ENCODE measurements around the gene RAB11FIP4.
"Not testable (repeated sequence)": the region's sequence is repeated elsewhere in the genome, so short reads cannot be mapped to it uniquely, and the experiment has no call there.

The RAB11FIP4 gene

DNA sequence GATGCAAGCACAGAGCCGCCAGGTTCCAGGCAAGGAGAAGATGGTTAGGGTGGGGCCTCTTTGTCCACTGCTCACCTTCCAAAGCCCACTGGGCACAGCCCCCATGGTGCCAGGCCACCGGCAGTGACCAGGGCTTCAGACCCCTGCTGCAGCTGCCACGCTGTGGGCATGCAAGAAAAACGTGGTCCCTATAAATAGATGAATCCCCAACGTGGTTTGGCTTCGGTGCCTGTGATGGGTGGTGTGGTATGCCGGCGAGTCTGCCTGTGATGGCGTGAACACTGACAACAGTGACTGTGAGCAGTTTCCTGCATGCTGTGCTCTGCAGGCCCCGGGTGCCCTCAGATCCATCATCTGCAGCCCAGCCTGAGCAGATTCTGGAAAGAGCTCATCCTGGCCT is 36.6 kb downstream of the RAB11FIP4 start:
- TF ChIP-seq POLR2AphosphoS5 (IDR thresholded peaks at IDR 0.05; ENCODE audit: low read depth, low read length) (no peak), POLR2A (IDR thresholded peaks at IDR 0.05; ENCODE audit: low read depth, low read length) (no peak), TAF1 (IDR thresholded peaks at IDR 0.05; ENCODE audit: borderline replicate concordance, low read depth, low read length) (no peak)
- no peak for FAIRE-seq
- DNase-seq (ENCODE audit: insufficient read length): no peak

DNA sequence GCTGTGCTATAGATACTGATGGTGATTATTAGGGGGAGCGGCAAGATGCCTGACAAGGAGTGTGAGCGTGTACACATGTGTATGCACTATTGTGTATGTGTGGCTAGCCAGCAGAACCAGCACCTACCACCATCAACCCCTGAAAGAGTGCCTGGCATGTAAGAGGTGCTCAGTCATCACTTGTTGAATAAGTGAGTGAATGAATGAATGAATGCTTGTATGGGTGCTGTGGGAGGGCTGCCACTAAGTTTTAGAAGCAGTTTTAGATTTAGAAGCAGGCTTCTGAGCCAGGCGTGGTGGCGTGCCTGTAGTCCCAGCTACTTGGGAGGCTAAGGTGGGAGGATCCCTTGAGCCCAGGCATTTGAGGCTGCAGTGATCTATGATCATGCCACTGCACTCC is 37.0 kb downstream of the RAB11FIP4 start:
- DNase-seq (ENCODE audit: insufficient read length) (no peak), FAIRE-seq (no peak)
- TF ChIP-seq POLR2A (IDR thresholded peaks at IDR 0.05; ENCODE audit: low read depth, low read length) (no peak), POLR2AphosphoS5 (IDR thresholded peaks at IDR 0.05; ENCODE audit: low read depth, low read length) (no peak), TAF1 (IDR thresholded peaks at IDR 0.05; ENCODE audit: borderline replicate concordance, low read depth, low read length) (no peak)

DNA sequence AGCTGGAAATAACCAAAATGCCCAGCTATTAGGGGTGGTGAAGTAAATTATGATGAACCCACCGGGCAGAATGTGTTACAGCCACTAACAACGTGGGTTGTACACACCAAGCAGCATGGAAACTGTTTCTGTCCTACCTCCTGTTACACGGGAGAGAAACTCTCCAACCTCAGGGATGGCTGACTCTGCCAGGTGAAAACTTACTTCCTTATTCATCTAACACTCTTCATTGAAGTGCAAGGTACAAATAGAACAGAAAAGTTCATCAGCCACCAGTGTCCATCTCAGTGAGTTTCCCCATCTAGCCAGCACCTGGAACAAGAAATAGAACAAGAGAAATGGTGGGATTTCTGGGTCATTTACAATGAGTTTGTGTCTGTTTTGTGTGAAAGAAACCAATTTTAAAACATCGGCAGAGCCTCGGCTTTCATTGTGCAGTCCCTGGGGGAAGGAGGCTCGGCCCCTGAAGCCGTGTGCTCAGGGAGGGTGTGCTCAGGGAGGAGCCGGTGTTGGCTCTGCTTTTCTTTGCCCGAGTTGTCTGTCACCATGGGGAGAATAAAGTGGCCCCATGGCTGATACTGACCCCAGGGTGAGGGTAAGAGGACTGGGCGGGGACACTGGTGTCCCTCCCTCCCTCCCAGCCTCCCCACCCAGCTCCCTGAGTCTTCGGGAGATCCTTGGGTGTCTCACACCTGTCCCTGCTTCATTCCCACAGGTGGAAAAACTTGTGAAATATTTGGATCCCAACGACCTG is 39.8 kb downstream of the RAB11FIP4 start:
- TF ChIP-seq POLR2AphosphoS5 (IDR thresholded peaks at IDR 0.05; ENCODE audit: low read depth, low read length): no peak
- DNase-seq (ENCODE audit: insufficient read length) (no peak), FAIRE-seq (no peak)

- TF ChIP-seq TAF1 (IDR thresholded peaks at IDR 0.05; ENCODE audit: borderline replicate concordance, low read depth, low read length) (no peak), POLR2AphosphoS5 (IDR thresholded peaks at IDR 0.05; ENCODE audit: low read depth, low read length) (no peak), POLR2A (IDR thresholded peaks at IDR 0.05; ENCODE audit: low read depth, low read length) (no peak)
- DNase-seq (ENCODE audit: insufficient read length) (no peak), FAIRE-seq (no peak)
Measured at GRCh38 chr17:31431852-31432658, 40.6 kb downstream of the RAB11FIP4 start.

- TF ChIP-seq TAF1 (IDR thresholded peaks at IDR 0.05; ENCODE audit: borderline replicate concordance, low read depth, low read length): no peak
- no peak for TF ChIP-seq POLR2A (IDR thresholded peaks at IDR 0.05; ENCODE audit: low read depth, low read length)
- TF ChIP-seq POLR2AphosphoS5 (IDR thresholded peaks at IDR 0.05; ENCODE audit: low read depth, low read length): no peak
- DNase-seq (ENCODE audit: insufficient read length) (no peak), FAIRE-seq (peak; percentile 66)
Measured at GRCh38 chr17:31433091-31433790, 41.8 kb downstream of the RAB11FIP4 start.

DNA sequence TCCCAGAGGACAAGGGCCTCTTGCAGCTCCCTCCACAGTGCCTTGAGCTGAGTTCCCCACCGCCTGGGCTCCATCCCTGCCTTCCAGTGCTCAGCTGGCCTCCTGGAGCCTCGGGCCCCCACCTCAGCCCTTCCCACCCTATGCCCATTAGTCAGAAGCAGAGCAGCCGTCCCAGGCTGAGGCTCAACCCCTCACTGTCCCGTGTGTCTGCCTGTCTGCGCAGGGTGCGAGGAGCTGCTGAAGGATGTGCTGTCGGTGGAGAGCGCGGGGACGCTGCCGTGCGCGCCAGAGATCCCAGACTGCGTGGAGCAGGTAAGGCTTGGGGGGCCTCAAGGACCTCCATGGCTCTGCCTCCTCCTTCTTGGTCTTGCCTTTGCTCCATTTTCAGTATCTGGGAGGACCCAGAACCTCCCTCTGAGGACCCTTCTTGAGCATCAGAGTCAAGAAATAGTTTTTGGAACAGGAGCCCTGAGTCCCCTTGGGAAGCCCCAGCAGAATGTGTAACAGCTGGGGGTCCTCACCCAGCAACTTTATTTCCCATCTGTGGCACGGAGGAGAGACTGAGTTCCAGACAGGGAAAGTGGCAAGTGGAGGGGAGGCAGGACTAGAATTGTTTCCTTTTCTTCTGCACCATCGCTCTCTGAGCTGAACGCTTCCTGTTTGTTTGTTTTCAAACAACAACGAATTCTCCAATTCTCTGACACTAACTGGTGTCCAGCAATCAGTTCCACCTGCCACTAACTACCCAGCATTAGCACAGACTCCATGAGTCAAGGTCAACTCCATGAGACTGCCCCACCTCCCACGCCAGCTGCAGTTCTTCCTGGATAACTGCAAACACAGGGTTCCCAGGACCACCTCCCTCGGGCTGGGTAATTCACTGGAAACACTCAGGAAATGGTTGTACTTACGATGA is 42.6 kb downstream of the RAB11FIP4 start:
- FAIRE-seq (no peak), DNase-seq (ENCODE audit: insufficient read length) (no peak)
- TF ChIP-seq POLR2AphosphoS5 (IDR thresholded peaks at IDR 0.05; ENCODE audit: low read depth, low read length) (no peak), TAF1 (IDR thresholded peaks at IDR 0.05; ENCODE audit: borderline replicate concordance, low read depth, low read length) (no peak)

DNA sequence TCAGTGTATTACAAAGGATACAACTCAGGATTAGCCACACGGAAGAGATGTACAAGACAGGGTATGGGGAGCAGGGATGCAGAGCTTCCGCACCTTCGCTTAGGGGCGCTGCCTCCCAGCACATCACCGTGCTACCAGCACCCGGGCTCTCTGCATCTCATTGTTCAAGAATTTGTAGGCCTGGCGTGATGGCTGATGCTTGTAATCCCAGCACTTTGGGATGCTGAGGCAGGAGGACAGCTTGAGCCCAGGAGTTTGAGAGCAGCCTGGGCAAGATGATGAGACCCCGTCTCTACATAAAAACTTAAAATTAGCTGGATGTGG is 43.2 kb downstream of the RAB11FIP4 start:
- TF ChIP-seq POLR2A (IDR thresholded peaks at IDR 0.05; ENCODE audit: low read depth, low read length) (no peak), TAF1 (IDR thresholded peaks at IDR 0.05; ENCODE audit: borderline replicate concordance, low read depth, low read length) (no peak), POLR2AphosphoS5 (IDR thresholded peaks at IDR 0.05; ENCODE audit: low read depth, low read length) (no peak)

DNA sequence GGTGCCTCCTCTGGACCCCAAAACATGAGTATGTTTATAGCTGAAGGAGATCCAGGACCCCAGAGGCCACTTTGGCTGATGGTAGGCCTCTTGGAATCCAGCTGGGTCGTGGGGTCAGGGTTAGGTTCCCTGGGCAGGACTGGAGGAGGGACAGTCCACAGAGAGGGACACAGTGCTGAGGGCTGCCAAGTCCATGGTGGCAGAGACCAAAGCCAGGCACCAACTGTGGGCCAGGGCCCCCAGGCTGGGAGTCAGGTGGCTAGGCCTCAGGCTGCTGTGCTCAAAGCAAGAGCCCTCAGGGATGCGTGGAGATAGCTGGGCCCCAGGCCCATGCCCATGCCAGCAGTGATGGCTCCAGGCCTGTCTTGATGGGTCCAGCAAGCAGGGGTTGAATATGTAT is 44.1 kb downstream of the RAB11FIP4 start:
- FAIRE-seq (no peak), DNase-seq (ENCODE audit: insufficient read length) (no peak)
- no peak for TF ChIP-seq POLR2A (IDR thresholded peaks at IDR 0.05; ENCODE audit: low read depth, low read length)

More for the DNA sequence above, 43.2 kb downstream of the RAB11FIP4 start:
- DNase-seq (ENCODE audit: insufficient read length) (no peak), FAIRE-seq (no peak)

DNA sequence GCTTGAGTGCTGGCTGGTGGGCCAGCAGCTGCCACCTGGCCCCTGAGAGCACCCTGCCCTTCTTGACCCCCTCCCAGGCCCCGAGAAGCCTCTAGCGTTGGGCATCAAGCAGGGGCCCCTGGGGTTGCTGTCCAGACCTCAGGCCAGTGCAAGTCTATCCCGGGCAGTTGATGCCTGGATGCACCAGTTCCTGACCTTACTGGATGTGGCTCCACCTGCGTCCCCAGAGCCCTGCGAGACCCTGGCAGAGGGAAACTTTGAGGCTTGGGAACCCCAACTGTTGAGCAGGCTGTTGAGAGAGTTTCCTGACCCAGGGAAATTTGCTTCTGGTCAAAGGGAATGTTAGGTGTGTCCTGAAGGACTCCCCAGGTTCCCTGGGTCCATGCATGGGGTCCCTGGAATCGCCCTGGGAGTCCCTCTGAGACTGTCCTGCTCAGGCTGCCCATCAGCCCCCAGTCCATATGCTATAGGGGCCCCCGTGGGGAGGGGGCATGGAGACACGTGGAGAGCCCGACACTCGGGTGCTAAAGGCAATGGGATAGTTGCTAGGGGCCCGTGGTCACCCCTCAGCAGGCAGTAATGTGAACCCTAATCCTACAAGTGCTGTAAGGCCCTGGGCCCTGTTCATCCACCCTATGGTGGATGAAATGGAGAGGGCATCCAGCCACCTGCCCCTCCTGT is 46.4 kb downstream of the RAB11FIP4 start:
- no peak for FAIRE-seq
- no peak for DNase-seq (ENCODE audit: insufficient read length)
- no peak for TF ChIP-seq POLR2A (IDR thresholded peaks at IDR 0.05; ENCODE audit: low read depth, low read length)
- TF ChIP-seq TAF1 (IDR thresholded peaks at IDR 0.05; ENCODE audit: borderline replicate concordance, low read depth, low read length): no peak
- no peak for TF ChIP-seq POLR2AphosphoS5 (IDR thresholded peaks at IDR 0.05; ENCODE audit: low read depth, low read length)

DNA sequence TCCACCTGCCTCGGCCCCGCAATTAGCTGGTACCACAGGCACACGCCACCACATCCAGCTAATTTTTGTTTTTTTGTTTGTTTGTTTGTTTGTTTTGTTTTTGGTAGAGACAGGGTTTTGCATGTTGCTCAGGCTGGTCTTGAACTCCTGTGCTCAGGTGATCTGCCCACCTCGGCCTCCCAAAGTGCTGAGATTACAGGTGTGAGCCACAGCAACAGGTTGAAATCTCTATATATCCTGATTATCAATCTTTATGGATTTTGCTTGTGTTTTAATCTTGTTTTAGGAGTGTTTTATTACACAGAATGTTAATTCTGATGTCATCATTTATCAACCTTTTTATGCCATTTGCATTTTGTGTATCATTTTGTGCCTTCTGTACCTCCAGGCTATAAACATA is 48.2 kb downstream of the RAB11FIP4 start:
- no peak for TF ChIP-seq TAF1 (IDR thresholded peaks at IDR 0.05; ENCODE audit: borderline replicate concordance, low read depth, low read length)
- no peak for TF ChIP-seq POLR2AphosphoS5 (IDR thresholded peaks at IDR 0.05; ENCODE audit: low read depth, low read length)
- TF ChIP-seq POLR2A (IDR thresholded peaks at IDR 0.05; ENCODE audit: low read depth, low read length): no peak
- DNase-seq (ENCODE audit: insufficient read length) (no peak), FAIRE-seq (no peak)

- no peak for TF ChIP-seq POLR2A (IDR thresholded peaks at IDR 0.05; ENCODE audit: low read depth, low read length)
- TF ChIP-seq TAF1 (IDR thresholded peaks at IDR 0.05; ENCODE audit: borderline replicate concordance, low read depth, low read length): no peak
- no peak for TF ChIP-seq POLR2AphosphoS5 (IDR thresholded peaks at IDR 0.05; ENCODE audit: low read depth, low read length)
- FAIRE-seq (no peak), DNase-seq (ENCODE audit: insufficient read length) (no peak)
Measured at GRCh38 chr17:31442276-31442675, 50.8 kb downstream of the RAB11FIP4 start.

DNA sequence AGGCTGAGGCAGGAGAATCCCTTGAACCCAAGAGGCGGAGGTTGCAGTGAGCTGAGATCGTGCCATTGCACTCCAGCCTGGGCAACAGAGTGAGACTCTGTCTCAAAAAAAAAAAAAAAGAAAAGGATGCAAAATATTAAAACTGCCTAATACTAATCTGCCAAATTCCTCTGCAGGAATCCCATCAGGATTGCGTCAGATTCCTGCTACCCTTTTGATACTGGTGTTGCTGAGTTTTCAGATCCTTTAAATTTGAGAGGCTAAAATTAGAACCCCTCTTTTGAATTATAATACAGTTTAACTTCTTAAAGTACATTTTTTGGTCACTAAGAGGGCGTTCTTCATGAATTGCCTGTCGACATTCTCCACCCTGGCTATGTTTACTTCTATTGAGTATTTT is 51.4 kb downstream of the RAB11FIP4 start:
- FAIRE-seq; DNase-seq (ENCODE audit: insufficient read length): not testable (repeated sequence)
